Caki2 (cell line): ENCODE data around the gene PLCE1. TPM values are rescaled to one million over a fixed set of nuclear protein-coding genes. Genes with fewer than 3 reads are reported as not detected.

Experiments used
- total RNA-seq: library from RNA; depleted of rRNA; stranded (reverse); fragments of >200 nt; shearing (Covaris generic); gene quantifications from 2 replicates; pipeline ENCODE4 v1.2.3, GENCODE V29; 2014; ENCODE audit warnings: low replicate concordance; rRNA removed

Gene PLCE1
- total RNA-seq, 1 experiment from 2014 or later, result 1.0 TPM

Other genes with a start within 250 kb of the PLCE1 start
- gene LGI1, start 236.0 kb upstream of the PLCE1 start, total RNA-seq, result not detected in 2 replicates
- gene SLC35G1, start 100.0 kb upstream of the PLCE1 start, total RNA-seq, result 0.49 and 1.3 TPM in 2 replicates